ENCODE results near the gene PSMG3.
A peak's percentile ranks its signal among the peaks of the same experiment; 100 is the strongest.

PSMG3 gene

GRCh38 chr7:1536743-1537534 lies 32.9 kb downstream of the PSMG3 start:
- TF ChIP-seq CTCF (conservative IDR thresholded peaks at IDR 0.05; ENCODE audit: control insufficient read depth, insufficient read depth, low read depth, low read length) = no peak
- DNase-seq (ENCODE audit: low read depth) = peak; percentile 98
- peak overlapping the region; percentile 50 for H3K4me3 ChIP-seq (ENCODE audit: control insufficient read depth, low read depth, low read length)

- TF ChIP-seq CTCF (conservative IDR thresholded peaks at IDR 0.05; ENCODE audit: control insufficient read depth, insufficient read depth, low read depth, low read length) = no peak
- DNase-seq (ENCODE audit: low read depth) = no peak
- no peak overlapping the region for H3K4me3 ChIP-seq (ENCODE audit: control insufficient read depth, low read depth, low read length)
Measured at GRCh38 chr7:1536455-1536742, 33.4 kb downstream of the PSMG3 start.

- no peak for TF ChIP-seq CTCF (conservative IDR thresholded peaks at IDR 0.05; ENCODE audit: control insufficient read depth, insufficient read depth, low read depth, low read length)
- no peak overlapping the region for H3K4me3 ChIP-seq (ENCODE audit: control insufficient read depth, low read depth, low read length)
- no peak for DNase-seq (ENCODE audit: low read depth)
Measured at GRCh38 chr7:1535701-1536454, 34.0 kb downstream of the PSMG3 start.

GRCh38 chr7:1535100-1535458 lies 34.8 kb downstream of the PSMG3 start:
- H3K4me3 ChIP-seq (ENCODE audit: control insufficient read depth, low read depth, low read length) = no peak overlapping the region
- no peak for DNase-seq (ENCODE audit: low read depth)
- TF ChIP-seq CTCF (conservative IDR thresholded peaks at IDR 0.05; ENCODE audit: control insufficient read depth, insufficient read depth, low read depth, low read length) = no peak

- TF ChIP-seq CTCF (conservative IDR thresholded peaks at IDR 0.05; ENCODE audit: control insufficient read depth, insufficient read depth, low read depth, low read length) = no peak
- H3K4me3 ChIP-seq (ENCODE audit: control insufficient read depth, low read depth, low read length) = no peak overlapping the region
- no peak for DNase-seq (ENCODE audit: low read depth)
Measured at GRCh38 chr7:1534330-1535099, 35.3 kb downstream of the PSMG3 start.

GRCh38 chr7:1533547-1534329 lies 36.1 kb downstream of the PSMG3 start:
- H3K4me3 ChIP-seq (ENCODE audit: control insufficient read depth, low read depth, low read length) = peak overlapping the region; percentile 39
- peak; percentile 93 for DNase-seq (ENCODE audit: low read depth)
- no peak for TF ChIP-seq CTCF (conservative IDR thresholded peaks at IDR 0.05; ENCODE audit: control insufficient read depth, insufficient read depth, low read depth, low read length)

Data from fibroblast of mammary gland (primary cell).